ENCODE measurements around the gene PMS1. TPM values are rescaled to one million over a fixed set of nuclear protein-coding genes. Genes with fewer than 3 reads are reported as not detected.

The PMS1 gene
- total RNA-seq, 4 donors from 2014 or later, result 12.0 to 15.0 (median 12.8) TPM

DNA sequence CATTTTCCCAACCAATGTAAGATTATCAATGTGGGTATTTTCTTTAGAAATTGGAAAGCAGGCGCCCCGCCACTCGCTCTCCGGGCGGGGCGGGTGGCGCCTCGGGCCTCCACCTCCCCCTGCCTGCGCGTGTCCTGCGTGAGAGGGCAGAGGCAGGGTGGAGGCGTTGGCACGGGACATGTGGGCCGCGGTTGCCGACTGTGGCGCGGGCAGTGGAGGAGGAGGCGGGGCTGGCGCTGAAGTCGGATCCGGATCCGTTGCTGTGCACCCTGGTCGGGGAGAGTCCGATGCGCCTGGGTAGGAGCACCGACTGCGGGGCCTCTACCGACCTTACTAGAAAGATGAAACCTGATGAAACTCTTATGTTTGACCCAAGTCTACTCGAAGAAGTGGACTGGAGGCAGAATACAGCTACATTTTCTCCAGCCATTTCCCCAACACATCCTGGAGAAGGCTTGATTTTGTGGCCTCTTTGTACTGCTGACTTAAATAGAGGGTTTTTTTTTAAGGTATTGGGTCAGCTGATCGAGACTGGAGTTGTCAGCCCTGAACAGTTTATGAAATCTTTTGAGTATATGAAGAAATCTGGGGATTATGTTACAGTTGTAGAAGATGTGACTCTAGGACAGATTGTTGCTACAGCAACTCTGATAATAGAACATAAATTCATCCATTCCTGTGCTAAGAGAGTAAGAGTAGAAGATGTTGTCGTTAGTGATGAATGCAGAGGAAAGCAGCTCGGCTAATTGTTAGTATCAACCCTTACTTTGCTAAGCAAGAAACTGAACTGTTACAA, 37.9 kb downstream of the PMS1 start:
- Histone ChIP-seq H3K4me1 (peaks cover 0 to 12% (median 6%) of the 10 kb centered on the region in 4 donors), H3K27ac (replicated peaks in 1 of 4) (no peak overlapping the region), H3K4me3 (no peak overlapping the region), H3K9me3 (no peaks in the 10 kb centered on the region), H3K36me3 (peaks cover 4 to 36% (median 19%) of the 10 kb centered on the region in 4 donors), H3K27me3 (no peaks in the 10 kb centered on the region)
- TF ChIP-seq EP300 (IDR thresholded peaks at IDR 0.05) (no peak), POLR2A (IDR thresholded peaks at IDR 0.05; ENCODE audit: low read depth) (no peak), POLR2AphosphoS5 (IDR thresholded peaks at IDR 0.05) (no peak)
- TF ChIP-seq, protein P1, sequence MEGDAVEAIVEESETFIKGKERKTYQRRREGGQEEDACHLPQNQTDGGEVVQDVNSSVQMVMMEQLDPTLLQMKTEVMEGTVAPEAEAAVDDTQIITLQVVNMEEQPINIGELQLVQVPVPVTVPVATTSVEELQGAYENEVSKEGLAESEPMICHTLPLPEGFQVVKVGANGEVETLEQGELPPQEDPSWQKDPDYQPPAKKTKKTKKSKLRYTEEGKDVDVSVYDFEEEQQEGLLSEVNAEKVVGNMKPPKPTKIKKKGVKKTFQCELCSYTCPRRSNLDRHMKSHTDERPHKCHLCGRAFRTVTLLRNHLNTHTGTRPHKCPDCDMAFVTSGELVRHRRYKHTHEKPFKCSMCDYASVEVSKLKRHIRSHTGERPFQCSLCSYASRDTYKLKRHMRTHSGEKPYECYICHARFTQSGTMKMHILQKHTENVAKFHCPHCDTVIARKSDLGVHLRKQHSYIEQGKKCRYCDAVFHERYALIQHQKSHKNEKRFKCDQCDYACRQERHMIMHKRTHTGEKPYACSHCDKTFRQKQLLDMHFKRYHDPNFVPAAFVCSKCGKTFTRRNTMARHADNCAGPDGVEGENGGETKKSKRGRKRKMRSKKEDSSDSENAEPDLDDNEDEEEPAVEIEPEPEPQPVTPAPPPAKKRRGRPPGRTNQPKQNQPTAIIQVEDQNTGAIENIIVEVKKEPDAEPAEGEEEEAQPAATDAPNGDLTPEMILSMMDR (IDR thresholded peaks at IDR 0.05), result no peak
- WGBS, result 93% methylated on average over 33 of the region's 33 CpGs
- no peak for DNase-seq (ENCODE audit: extremely low spot score)
- intact Hi-C loops (cut with DNase I), result no loop called here

DNA sequence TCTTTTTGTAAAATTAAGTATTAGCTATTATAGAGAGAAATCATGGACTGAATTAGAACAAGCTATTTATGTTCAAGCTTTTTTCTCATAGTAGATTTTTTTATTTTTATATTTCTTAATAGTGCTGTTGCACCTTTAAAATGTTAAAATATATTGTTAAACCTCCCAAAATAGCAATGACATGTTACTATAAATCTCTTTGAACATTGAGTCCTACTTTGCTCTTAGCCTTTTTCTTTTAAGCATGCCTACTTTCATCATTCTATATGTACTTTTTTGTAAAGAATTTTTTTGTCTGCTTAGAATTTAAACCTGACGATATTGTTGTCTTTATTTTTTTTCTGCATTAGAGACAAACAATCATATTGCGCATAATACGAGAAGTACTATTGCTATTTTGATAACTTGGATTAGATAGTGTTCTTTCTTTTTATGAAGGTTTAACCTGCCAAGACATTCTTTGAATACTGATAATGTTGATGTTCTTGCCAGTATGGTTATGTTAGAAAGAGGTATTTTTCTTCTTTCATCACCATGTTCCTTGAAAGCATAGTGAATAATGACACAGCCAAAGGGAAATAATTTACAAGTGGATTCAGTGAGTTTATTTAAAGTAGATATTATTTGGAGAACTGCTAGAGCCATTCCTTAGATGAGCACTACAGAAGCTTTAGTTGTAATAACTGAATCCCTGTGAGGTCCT, 40.6 kb downstream of the PMS1 start:
- Histone ChIP-seq H3K9me3 (no peaks in the 10 kb centered on the region), H3K4me3 (no peak overlapping the region), H3K4me1 (peaks cover 0 to 12% (median 6%) of the 10 kb centered on the region in 4 donors), H3K27me3 (no peaks in the 10 kb centered on the region), H3K36me3 (peaks cover 0 to 14% (median 9%) of the 10 kb centered on the region in 4 donors), H3K27ac (replicated peaks in 1 of 4) (no peak overlapping the region)
- 54% methylated on average over 3 of the region's 3 CpGs for WGBS
- no peak for TF ChIP-seq POLR2A (IDR thresholded peaks at IDR 0.05; ENCODE audit: low read depth)
- TF ChIP-seq, protein P1 (IDR thresholded peaks at IDR 0.05), result no peak
- no peak for DNase-seq (ENCODE audit: extremely low spot score)
- intact Hi-C loops (cut with DNase I), result no loop called here

- no peak overlapping the region for H3K4me3 ChIP-seq
- TF ChIP-seq POLR2A (IDR thresholded peaks at IDR 0.05; ENCODE audit: low read depth), result no peak
- no peak for TF ChIP-seq POLR2AphosphoS5 (IDR thresholded peaks at IDR 0.05)
- no peak for TF ChIP-seq EP300 (IDR thresholded peaks at IDR 0.05)
- TF ChIP-seq, protein P1 (IDR thresholded peaks at IDR 0.05), result no peak
- no peak overlapping the region for H3K27ac ChIP-seq (replicated peaks in 1 of 4)
- intact Hi-C loops (cut with DNase I), result no loop called here
- no peaks in the 10 kb centered on the region for H3K9me3 ChIP-seq
- 97% methylated on average over 5 of the region's 5 CpGs for WGBS
- peaks cover 0 to 12% (median 6%) of the 10 kb centered on the region in 4 donors for H3K4me1 ChIP-seq
- DNase-seq (ENCODE audit: extremely low spot score), result no peak
- peaks cover 0 to 8% (median 2%) of the 10 kb centered on the region in 4 donors for H3K36me3 ChIP-seq
- no peaks in the 10 kb centered on the region for H3K27me3 ChIP-seq
Measured at GRCh38 chr2:189826039-189826438, 41.8 kb downstream of the PMS1 start.

DNA sequence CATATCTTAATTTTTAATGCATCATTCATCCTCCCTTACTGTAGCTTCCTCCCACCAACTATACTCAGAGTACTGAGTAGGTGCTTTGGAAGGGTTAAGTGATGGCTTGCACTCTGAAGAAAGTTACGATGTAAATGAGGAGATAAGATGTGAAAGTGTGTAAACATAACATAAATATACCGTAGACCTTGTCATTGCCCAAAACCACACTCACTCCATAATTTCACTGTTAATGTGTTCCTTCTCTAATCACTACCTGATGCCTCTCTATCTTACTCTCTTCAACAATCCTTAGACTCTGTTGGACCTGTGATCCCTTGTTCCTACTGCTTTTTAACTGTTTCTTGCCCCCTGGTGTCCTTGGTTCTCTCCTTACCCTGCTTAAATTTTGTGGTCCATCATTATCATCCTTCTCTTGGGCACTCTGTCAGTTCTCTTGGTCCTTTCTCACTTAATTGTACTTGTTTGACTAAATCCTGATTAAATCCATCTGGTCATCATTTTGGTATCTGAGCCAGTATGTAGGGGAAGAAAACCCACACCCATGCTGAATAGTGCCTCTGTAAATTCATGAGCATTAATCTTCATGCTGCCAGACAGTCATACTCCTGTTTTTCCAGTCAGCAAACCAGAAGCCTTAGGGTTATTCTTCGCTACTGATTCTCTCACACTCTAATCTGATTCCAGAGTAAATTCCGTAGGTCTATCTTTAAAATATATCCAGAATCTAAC, 45.0 kb downstream of the PMS1 start:
- Histone ChIP-seq H3K27ac (replicated peaks in 1 of 4) (no peak overlapping the region), H3K36me3 (no peaks in the 10 kb centered on the region), H3K4me1 (peaks cover 0 to 12% (median 6%) of the 10 kb centered on the region in 4 donors), H3K27me3 (no peaks in the 10 kb centered on the region), H3K9me3 (no peaks in the 10 kb centered on the region), H3K4me3 (no peak overlapping the region)
- no peak for DNase-seq (ENCODE audit: extremely low spot score)
- WGBS, result 92% methylated on average over 4 of the region's 4 CpGs
- intact Hi-C loops (cut with DNase I), result no loop called here
- TF ChIP-seq EP300 (IDR thresholded peaks at IDR 0.05) (no peak), POLR2A (IDR thresholded peaks at IDR 0.05; ENCODE audit: low read depth) (no peak), POLR2AphosphoS5 (IDR thresholded peaks at IDR 0.05) (no peak)
- TF ChIP-seq, protein P1 (IDR thresholded peaks at IDR 0.05), result no peak
